ENCODE data around the gene RIPOR3.

- TF ChIP-seq EZH2phosphoT487 (IDR thresholded peaks at IDR 0.05; ENCODE audit: low read depth): no peak
- TF ChIP-seq CTCF (IDR thresholded peaks at IDR 0.05; ENCODE audit: low read depth, low read length): no peak
Observed at GRCh38 chr20:50559856-50560638, 131.3 kb downstream of the RIPOR3 start.

Measured in OCI-LY3 (cell line).